HUES6 (cell line): ENCODE results near the gene DAAM1.
A peak's percentile ranks its signal among the peaks of the same experiment; 100 is the strongest.

Experiments used
- H3K27ac ChIP-seq: 2 replicates; pipeline ENCODE4 v1.7.0; 2013; ENCODE audit warnings: low read depth, mild to moderate bottlenecking, low read length, inconsistent platforms
- H3K27me3 ChIP-seq: 2 replicates; pipeline ENCODE4 v1.6.1; 2013; ENCODE audit warnings: low read length; ENCODE audit not compliant: control insufficient read depth, insufficient read depth
- H3K36me3 ChIP-seq: 2 replicates; pipeline ENCODE4 v1.6.1; 2013; ENCODE audit warnings: low read length; ENCODE audit not compliant: control insufficient read depth, insufficient read depth
- H3K4me1 ChIP-seq: 2 replicates; pipeline ENCODE4 v1.6.1; 2013; ENCODE audit warnings: low read length; ENCODE audit not compliant: control insufficient read depth, insufficient read depth
- H3K4me3 ChIP-seq: 2 replicates; pipeline ENCODE4 v1.5.1; 2013; ENCODE audit warnings: low read depth, low read length
- H3K9ac ChIP-seq: one replicate; pipeline ENCODE4 v1.6.1; 2013; ENCODE audit warnings: mild to moderate bottlenecking, low read length
- H3K9me3 ChIP-seq: 2 replicates; pipeline ENCODE4 v1.6.1; 2013; ENCODE audit warnings: low read depth, low read length; ENCODE audit not compliant: control insufficient read depth, insufficient read depth

Gene DAAM1

DNA sequence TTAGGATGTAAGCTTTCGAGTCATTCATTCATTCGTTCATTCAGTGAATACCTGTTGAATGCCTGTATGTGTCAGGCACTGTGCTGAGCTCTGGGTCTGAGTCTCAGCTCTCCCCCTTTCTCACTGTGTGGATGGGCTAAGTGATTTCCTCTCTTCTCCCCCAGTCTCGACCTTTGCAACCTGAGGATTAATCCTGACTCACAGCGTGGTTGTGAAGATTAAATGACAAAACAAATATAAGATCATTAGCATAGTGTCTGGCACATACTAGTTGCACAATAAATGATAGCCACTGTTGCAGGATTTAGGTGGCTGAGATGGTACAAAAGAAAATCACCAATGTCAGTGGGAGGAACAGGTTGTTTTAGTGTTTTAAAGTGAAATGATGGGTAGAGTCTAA lies 140.0 kb downstream of the DAAM1 start:
- H3K9ac ChIP-seq, result no peak overlapping the region
- H3K27me3 ChIP-seq, result no peaks in the 10 kb centered on the region
- no peaks in the 10 kb centered on the region for H3K9me3 ChIP-seq
- H3K4me1 ChIP-seq, result peaks cover 39% of the 10 kb centered on the region
- no peak overlapping the region for H3K4me3 ChIP-seq
- peaks cover 9% of the 10 kb centered on the region for H3K36me3 ChIP-seq
- no peak overlapping the region for H3K27ac ChIP-seq

DNA sequence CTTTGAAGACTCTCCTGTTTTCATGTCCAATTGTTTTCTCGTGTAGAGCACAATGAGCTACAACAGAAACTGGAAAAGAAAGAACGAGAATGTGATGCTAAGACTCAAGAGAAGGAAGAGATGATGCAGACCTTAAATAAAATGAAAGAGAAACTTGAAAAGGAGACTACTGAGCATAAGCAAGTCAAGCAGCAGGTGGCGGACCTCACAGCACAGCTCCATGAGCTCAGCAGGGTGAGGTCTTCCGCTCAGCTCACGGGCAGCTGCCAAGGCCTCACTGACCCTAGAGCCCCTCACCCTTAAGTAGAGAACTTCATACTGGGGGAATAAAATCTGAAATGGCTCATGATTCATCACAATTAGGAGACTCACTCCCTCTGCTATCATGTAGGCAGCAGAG lies 142.0 kb downstream of the DAAM1 start:
- peaks cover 48% of the 10 kb centered on the region for H3K4me1 ChIP-seq
- H3K36me3 ChIP-seq, result peaks cover 9% of the 10 kb centered on the region
- H3K27me3 ChIP-seq, result no peaks in the 10 kb centered on the region
- H3K9me3 ChIP-seq, result no peaks in the 10 kb centered on the region
- no peak overlapping the region for H3K9ac ChIP-seq
- H3K27ac ChIP-seq, result peak overlapping the region; percentile 61
- no peak overlapping the region for H3K4me3 ChIP-seq

- H3K27me3 ChIP-seq, result no peaks in the 10 kb centered on the region
- no peaks in the 10 kb centered on the region for H3K9me3 ChIP-seq
- peaks cover 51% of the 10 kb centered on the region for H3K4me1 ChIP-seq
- H3K27ac ChIP-seq, result peak overlapping the region; percentile 61
- H3K36me3 ChIP-seq, result 0 out of 2 replicates have a peak, but pooled peaks cover 3% of the 10 kb centered on the region
- no peak overlapping the region for H3K4me3 ChIP-seq
- H3K9ac ChIP-seq, result no peak overlapping the region
These were observed 142.8 kb downstream of the DAAM1 start for GRCh38 chr14:59331217-59331616.

DNA sequence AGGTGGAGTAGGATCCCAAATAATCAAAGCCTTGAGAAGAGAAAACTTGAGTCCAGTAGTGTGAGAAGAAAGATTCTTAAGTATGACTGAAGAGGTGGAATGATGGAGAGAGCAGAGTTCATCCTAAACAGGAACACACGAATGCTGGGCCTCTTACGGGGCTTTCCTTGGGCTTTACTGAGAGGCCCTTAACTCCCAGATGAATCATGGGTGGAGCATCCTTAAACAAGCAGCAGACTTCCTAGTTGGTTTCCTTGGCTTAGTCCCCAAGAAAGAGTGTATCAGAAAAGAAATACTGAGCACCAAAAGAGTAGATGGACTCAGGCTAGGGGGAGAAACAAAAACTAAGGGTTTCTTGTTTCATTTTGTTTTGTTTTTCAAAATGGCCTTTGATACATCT lies 144.3 kb downstream of the DAAM1 start:
- no peak overlapping the region for H3K4me3 ChIP-seq
- no peaks in the 10 kb centered on the region for H3K9me3 ChIP-seq
- no peak overlapping the region for H3K9ac ChIP-seq
- H3K4me1 ChIP-seq, result peaks cover 66% of the 10 kb centered on the region
- no peaks in the 10 kb centered on the region for H3K36me3 ChIP-seq
- no peaks in the 10 kb centered on the region for H3K27me3 ChIP-seq
- no peak overlapping the region for H3K27ac ChIP-seq

DNA sequence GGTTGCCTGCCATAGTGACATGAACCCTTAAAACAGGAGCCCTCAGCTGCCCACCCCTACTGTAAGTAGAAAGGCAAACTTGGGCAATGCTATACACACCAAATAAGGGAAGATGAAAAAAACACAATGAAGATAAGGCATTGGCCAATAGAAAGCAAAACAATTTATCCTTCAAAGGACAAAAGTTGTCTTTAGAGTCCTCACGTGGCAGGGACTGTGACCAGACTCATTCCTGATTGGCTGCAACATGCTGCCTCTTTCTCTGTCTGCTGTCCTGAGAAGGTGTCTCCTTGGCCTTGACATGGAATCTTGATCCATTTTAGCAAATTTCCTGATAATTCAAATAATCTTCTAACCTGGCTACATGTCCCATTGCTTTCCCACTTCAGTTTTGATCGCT lies 144.8 kb downstream of the DAAM1 start:
- peaks cover 70% of the 10 kb centered on the region for H3K4me1 ChIP-seq
- H3K9me3 ChIP-seq, result no peaks in the 10 kb centered on the region
- H3K27me3 ChIP-seq, result no peaks in the 10 kb centered on the region
- no peaks in the 10 kb centered on the region for H3K36me3 ChIP-seq
- no peak overlapping the region for H3K27ac ChIP-seq
- H3K9ac ChIP-seq, result no peak overlapping the region
- no peak overlapping the region for H3K4me3 ChIP-seq

- Histone ChIP-seq H3K27me3 (no peaks in the 10 kb centered on the region), H3K27ac (no peak overlapping the region), H3K4me3 (no peak overlapping the region), H3K4me1 (peaks cover 66% of the 10 kb centered on the region), H3K9ac (no peak overlapping the region), H3K36me3 (no peaks in the 10 kb centered on the region), H3K9me3 (no peaks in the 10 kb centered on the region)
These were observed 145.2 kb downstream of the DAAM1 start for GRCh38 chr14:59333668-59334067.

DNA sequence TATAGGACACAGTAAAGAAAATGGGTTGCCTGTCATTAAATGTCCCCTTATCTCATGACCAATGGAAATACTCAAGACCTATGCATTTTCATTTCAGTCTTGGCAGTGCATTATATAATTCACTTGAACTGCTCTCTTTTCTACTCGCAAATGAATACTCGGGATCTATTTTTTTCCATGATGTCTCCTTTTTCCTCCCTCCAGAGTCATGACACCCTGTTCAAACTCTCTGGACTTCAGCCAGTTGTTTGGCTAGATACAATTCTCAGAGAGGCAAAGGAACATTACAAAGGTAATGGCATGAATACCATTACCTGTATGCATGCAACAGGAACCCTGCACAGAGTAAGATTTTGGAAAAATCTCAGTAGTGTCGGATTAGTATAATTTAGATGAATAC lies 145.8 kb downstream of the DAAM1 start:
- Histone ChIP-seq H3K9ac (no peak overlapping the region), H3K4me3 (no peak overlapping the region), H3K27me3 (no peaks in the 10 kb centered on the region), H3K27ac (no peak overlapping the region), H3K4me1 (peaks cover 60% of the 10 kb centered on the region), H3K9me3 (no peaks in the 10 kb centered on the region), H3K36me3 (no peaks in the 10 kb centered on the region)

DNA sequence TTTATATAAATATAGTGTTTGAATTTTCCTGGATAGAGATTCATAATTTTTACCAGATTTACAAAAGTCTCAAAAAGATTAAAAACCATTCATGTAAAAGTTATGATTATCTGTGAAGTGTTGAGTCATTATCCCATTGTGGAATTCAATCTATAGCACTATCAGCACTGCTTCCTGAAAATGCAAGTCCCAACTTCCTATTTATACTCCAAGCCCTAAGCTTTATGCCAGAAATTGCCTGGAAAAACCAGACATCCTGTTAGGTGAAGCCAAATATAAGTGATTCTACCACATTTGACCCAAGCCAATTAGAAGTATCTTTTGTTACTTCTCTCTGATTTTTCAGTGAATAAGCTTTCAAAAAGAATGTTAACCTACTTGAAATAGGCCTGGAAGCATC lies 147.6 kb downstream of the DAAM1 start:
- Histone ChIP-seq H3K36me3 (no peaks in the 10 kb centered on the region), H3K4me1 (peaks cover 49% of the 10 kb centered on the region), H3K27me3 (no peaks in the 10 kb centered on the region), H3K9me3 (no peaks in the 10 kb centered on the region), H3K27ac (no peak overlapping the region), H3K4me3 (no peak overlapping the region), H3K9ac (no peak overlapping the region)

DNA sequence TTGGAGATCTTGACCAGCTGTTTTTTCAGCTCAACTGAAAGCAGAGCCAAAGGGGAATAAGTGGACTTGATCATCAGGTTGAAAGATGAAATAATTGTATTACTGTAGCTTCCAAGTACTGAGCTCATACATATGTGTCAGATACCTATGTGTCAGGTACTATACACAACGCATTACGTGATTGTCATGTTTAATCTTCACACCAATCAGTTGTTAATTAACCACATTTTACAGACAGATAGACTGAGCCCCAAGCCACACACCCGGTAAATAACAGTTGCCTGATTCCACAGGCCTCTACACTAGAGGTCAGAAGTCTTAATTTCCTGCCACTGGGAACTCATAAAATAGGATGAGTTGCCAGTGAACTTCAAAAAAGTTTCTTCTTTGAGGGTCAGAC lies 148.2 kb downstream of the DAAM1 start:
- Histone ChIP-seq H3K36me3 (no peaks in the 10 kb centered on the region), H3K27me3 (no peaks in the 10 kb centered on the region), H3K4me3 (no peak overlapping the region), H3K4me1 (peaks cover 48% of the 10 kb centered on the region), H3K9me3 (no peaks in the 10 kb centered on the region), H3K9ac (no peak overlapping the region), H3K27ac (peak overlapping the region; percentile 34; the same call in 1 of the 2 replicates)

GRCh38 chr14:59337141-59337611 lies 148.7 kb downstream of the DAAM1 start:
- no peaks in the 10 kb centered on the region for H3K9me3 ChIP-seq
- no peaks in the 10 kb centered on the region for H3K27me3 ChIP-seq
- no peak overlapping the region for H3K9ac ChIP-seq
- H3K4me1 ChIP-seq, result peaks cover 50% of the 10 kb centered on the region
- H3K4me3 ChIP-seq, result no peak overlapping the region
- H3K36me3 ChIP-seq, result no peaks in the 10 kb centered on the region
- H3K27ac ChIP-seq, result peak overlapping the region; percentile 34; the same call in 1 of the 2 replicates

DNA sequence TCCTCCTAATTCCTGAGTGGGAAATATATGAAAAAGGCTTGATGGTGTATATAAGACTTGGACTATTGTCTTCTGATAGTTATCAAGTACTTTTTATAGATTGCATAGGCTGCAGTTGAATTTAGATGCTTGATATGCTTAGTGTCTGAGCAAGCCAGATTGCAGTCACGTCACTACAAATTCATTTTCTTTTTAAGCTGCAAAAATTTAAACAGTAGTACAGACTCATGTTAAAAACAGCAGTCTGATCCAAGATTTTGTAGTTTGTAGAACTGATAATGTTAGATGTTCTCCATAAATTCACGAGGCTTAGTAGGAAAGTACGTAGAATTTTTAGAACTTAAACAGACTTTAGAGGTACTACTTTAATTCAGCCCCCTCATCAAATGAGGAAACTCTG lies 150.3 kb downstream of the DAAM1 start:
- Histone ChIP-seq H3K4me1 (peaks cover 59% of the 10 kb centered on the region), H3K27ac (no peak overlapping the region), H3K36me3 (no peaks in the 10 kb centered on the region), H3K9me3 (no peaks in the 10 kb centered on the region), H3K27me3 (no peaks in the 10 kb centered on the region), H3K4me3 (no peak overlapping the region), H3K9ac (no peak overlapping the region)
